Measurements from ENCODE around the gene MYBPC3. TPM values are rescaled to one million over a fixed set of nuclear protein-coding genes. Genes with fewer than 3 reads are reported as not detected.

The MYBPC3 gene
- total RNA-seq, 2 donors from 2014 or later = not detected

DNA sequence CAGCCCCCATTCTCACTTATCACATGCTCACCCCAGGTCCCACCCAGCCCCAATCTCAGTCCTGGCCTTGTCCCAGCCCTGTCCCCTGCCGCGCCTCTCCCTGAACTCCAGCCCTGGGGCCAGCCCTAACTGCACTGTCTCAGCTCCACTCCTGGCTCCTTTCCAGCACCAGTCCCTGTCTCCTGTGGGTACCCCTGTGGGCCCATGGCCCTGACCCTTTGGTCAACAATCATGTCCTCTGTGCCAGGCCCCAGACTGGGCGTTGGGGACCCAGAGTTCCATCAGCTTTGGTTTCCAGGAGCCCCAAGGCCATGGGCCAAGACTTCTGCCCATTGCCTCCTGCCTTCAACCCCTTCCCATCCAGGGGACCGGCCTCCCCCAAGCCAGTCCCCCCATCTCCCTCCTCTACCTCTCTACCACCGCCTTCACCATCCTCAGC lies 25.1 kb upstream of the MYBPC3 start:
- Histone ChIP-seq H3K36me3 (no peaks in the 10 kb centered on the region), H3K4me1 (ENCODE audit: control insufficient read depth in 1 of 2, low read depth in 2 of 2) (no peaks in the 10 kb centered on the region), H3K4me3 (peak overlapping the region; percentile 67), H3K9me3 (no peaks in the 10 kb centered on the region), H3K27ac (peak overlapping the region in 1 of 2 donors; percentile 57), H3K27me3 (replicated peaks; ENCODE audit: insufficient read depth) (no peaks in the 10 kb centered on the region)
- ATAC-seq (ENCODE audit: insufficient number of reproducible peaks, low FRiP score, low read depth) (no peak), DNase-seq (ENCODE audit: low spot score) (no peak)
- TF ChIP-seq, protein P1, sequence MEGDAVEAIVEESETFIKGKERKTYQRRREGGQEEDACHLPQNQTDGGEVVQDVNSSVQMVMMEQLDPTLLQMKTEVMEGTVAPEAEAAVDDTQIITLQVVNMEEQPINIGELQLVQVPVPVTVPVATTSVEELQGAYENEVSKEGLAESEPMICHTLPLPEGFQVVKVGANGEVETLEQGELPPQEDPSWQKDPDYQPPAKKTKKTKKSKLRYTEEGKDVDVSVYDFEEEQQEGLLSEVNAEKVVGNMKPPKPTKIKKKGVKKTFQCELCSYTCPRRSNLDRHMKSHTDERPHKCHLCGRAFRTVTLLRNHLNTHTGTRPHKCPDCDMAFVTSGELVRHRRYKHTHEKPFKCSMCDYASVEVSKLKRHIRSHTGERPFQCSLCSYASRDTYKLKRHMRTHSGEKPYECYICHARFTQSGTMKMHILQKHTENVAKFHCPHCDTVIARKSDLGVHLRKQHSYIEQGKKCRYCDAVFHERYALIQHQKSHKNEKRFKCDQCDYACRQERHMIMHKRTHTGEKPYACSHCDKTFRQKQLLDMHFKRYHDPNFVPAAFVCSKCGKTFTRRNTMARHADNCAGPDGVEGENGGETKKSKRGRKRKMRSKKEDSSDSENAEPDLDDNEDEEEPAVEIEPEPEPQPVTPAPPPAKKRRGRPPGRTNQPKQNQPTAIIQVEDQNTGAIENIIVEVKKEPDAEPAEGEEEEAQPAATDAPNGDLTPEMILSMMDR (IDR thresholded peaks at IDR 0.05) = no peak

DNA sequence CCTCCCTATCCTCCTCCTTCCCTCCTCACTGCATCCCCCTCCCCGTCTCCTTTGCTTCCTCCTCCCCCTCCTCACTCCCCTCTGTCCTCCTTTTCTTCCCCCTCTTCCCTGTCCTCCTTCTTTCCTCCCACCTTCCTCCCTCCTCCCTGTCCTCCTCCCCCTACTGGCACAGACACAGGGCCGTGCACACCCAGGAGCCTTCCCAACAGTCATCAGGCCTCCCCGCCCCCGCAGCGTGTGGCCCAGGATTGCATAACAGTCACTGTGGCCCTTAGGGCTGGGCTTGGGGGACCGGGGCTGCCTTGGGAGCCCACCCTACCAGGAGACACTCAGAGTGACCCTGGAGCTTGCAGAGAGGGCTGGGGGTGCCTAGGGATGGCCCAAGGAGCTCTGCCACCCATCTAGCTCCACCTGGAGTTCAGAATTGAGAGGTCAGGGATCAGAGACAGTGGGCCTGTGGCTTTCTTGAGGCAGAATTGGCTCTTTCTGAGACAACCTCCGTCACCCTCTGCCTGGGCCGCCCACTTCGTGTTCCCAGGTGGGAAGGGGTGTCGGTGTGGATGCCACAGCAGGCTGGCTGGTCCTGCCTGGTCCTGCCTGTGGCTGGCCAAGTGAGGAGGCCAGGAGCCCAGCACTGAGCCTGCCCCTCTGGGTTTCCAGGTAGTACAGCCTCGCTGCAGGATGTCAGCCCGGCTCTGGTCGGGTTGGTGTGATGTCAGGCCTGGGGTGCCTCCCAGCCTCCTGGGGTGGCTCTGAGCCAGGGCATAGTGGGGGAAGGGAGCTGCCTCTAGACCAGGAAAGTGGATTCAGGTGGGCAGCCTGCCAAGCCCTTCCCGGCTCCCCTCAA lies 24.2 kb upstream of the MYBPC3 start:
- peak overlapping the region in 1 of 2 donors; percentile 57 for H3K27ac ChIP-seq
- H3K4me3 ChIP-seq = peak overlapping the region; percentile 67
- no peak for ATAC-seq (ENCODE audit: insufficient number of reproducible peaks, low FRiP score, low read depth)

DNA sequence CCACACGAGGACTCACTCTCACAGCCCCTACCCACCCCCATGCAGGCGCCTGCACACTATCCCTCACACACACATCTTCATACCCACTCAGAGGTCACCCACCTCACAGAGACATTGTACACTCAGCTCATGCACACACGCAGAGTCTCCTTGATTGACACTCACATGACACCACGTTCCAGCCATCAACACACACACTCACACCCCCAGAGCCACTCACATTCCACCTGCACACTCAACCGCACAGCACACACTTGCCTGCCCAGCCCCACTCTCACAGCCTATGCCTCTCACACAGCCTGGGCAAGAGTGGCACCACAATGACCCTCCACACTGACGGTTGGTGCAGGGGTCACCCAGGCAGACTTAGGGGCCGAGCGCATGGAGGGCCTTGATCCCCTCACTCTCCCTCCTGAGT lies 23.6 kb upstream of the MYBPC3 start:
- H3K27me3 ChIP-seq (replicated peaks; ENCODE audit: insufficient read depth) = no peaks in the 10 kb centered on the region
- no peaks in the 10 kb centered on the region for H3K9me3 ChIP-seq
- peak overlapping the region in 1 of 2 donors; percentile 57 for H3K27ac ChIP-seq
- TF ChIP-seq, protein P1 (IDR thresholded peaks at IDR 0.05) = no peak
- no peaks in the 10 kb centered on the region for H3K36me3 ChIP-seq
- ATAC-seq (ENCODE audit: insufficient number of reproducible peaks, low FRiP score, low read depth) (no peak), DNase-seq (ENCODE audit: low spot score) (no peak)
- peak overlapping the region; percentile 67 for H3K4me3 ChIP-seq
- H3K4me1 ChIP-seq (ENCODE audit: control insufficient read depth in 1 of 2, low read depth in 2 of 2) = no peaks in the 10 kb centered on the region

More for the DNA sequence above, 24.2 kb upstream of the MYBPC3 start:
- Histone ChIP-seq H3K9me3 (no peaks in the 10 kb centered on the region), H3K36me3 (no peaks in the 10 kb centered on the region), H3K27me3 (replicated peaks; ENCODE audit: insufficient read depth) (no peaks in the 10 kb centered on the region), H3K4me1 (ENCODE audit: control insufficient read depth in 1 of 2, low read depth in 2 of 2) (no peaks in the 10 kb centered on the region)
- TF ChIP-seq, protein P1 (IDR thresholded peaks at IDR 0.05) = no peak
- no peak for DNase-seq (ENCODE audit: low spot score)

DNA sequence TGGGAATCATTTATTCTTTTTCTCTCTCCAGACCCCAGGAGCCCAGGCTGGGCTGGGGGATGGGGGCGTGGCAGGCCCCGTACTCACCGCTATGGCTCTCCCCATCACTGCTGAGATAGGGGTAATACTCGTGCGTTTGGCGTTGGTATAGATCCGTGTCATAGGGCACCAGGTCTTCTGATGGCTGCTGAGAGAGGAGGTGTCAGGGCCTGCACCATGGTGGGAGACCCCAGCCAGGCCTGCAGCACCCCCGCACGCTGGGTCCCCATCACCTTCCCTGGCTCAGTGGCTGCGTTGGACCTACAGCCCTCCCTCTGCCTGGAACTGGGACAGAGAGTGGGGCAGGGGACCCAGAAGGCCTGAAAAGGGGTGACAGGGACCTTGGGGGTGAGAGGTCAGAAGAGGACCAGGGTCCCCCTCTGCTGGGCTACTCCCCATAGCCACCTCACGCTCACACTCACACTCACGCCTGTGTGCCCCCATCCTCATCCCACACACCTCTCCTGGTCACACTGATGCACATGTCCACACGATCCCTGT lies 23.1 kb upstream of the MYBPC3 start:
- TF ChIP-seq, protein P1 (IDR thresholded peaks at IDR 0.05) = no peak
- DNase-seq (ENCODE audit: low spot score) (no peak), ATAC-seq (ENCODE audit: insufficient number of reproducible peaks, low FRiP score, low read depth) (no peak)
- Histone ChIP-seq H3K36me3 (no peaks in the 10 kb centered on the region), H3K27ac (no peak overlapping the region), H3K4me1 (ENCODE audit: control insufficient read depth in 1 of 2, low read depth in 2 of 2) (no peaks in the 10 kb centered on the region), H3K27me3 (replicated peaks; ENCODE audit: insufficient read depth) (no peaks in the 10 kb centered on the region), H3K9me3 (no peaks in the 10 kb centered on the region), H3K4me3 (peak overlapping the region; percentile 67)

DNA sequence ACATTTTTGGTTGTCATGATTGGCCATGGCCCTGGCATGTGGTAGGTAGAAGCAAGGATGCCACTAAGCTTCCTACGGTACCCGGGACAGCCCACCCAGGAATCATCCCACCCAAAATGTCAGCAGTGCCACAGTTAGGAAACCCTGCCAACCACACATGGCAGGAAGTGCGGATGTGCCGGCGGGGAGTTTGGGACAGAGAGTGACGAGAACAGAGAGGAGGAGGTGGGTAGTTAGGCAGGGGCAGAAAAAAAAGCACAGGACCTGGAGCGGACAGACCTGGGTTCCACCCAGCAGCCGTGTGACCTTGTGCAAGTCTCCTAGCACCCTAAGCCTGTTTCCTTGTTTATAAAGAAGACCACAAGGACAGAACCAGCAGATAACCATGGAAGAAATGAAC lies 22.5 kb upstream of the MYBPC3 start:
- peak overlapping the region; percentile 67 for H3K4me3 ChIP-seq
- TF ChIP-seq, protein P1 (IDR thresholded peaks at IDR 0.05) = no peak
- H3K4me1 ChIP-seq (ENCODE audit: control insufficient read depth in 1 of 2, low read depth in 2 of 2) = no peaks in the 10 kb centered on the region
- DNase-seq (ENCODE audit: low spot score) = no peak
- ATAC-seq (ENCODE audit: insufficient number of reproducible peaks, low FRiP score, low read depth) = no peak
- no peaks in the 10 kb centered on the region for H3K9me3 ChIP-seq
- H3K36me3 ChIP-seq = no peaks in the 10 kb centered on the region
- H3K27ac ChIP-seq = no peak overlapping the region
- H3K27me3 ChIP-seq (replicated peaks; ENCODE audit: insufficient read depth) = no peaks in the 10 kb centered on the region
